HG02852 (cell line): ENCODE results near the gene ABCF1.

Experiments
- ATAC-seq: cut with Tn5 transposase; IDR thresholded peaks from one replicate; pipeline ENCODE4 v1.9.1; 2021; ENCODE audit warnings: mild to moderate bottlenecking, moderate library complexity; ENCODE audit not compliant: unreplicated experiment

The ABCF1 gene

DNA sequence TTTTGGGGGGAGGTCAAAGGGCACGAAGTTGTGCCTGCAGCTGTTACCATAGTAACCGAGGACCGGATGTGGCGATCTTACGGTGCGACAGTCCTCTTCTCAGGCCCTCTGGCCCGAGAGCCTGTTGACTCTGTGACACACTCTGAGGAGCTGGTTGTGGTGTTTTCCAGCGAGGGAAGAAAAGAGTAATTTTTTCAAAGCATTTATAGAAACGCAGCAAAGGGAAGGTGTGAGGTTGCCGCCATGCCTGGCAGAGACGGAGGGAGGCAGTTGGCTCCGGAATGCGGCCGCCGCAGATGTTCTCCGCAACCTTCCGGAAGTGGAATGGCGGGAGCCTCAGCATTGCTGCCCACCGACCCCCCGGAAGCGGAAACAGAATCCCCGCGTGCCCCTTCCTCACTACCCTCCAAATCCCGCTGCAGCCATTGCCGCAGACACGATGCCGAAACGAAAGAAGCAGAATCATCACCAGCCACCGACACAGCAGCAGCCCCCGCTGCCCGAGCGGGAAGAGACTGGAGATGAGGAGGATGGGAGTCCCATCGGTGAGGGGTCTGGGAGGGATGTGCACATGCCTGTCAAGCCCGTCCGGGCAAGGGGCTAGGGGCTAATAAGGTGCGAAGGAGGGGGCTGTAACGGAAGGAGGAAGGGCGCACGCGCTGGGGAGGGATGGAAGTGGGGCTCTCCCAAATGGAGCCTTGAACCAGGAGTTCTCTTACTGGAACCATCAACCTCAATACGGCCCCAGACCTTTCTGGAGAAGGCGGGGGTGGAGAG lies 14.1 kb upstream of the ABCF1 start, which contains the start of gene PRR3:
Gene PRR3 (plus strand): TSS at position 390 of the 777 bp plus-strand sequence. CDS start 50 bp downstream, at position 440.
- peak; percentile 50 for ATAC-seq

GRCh38 chr6:30557683-30557981 lies 13.6 kb upstream of the ABCF1 start:
- ATAC-seq = no peak

- ATAC-seq = no peak
Measured at GRCh38 chr6:30560930-30561329, 10.3 kb upstream of the ABCF1 start.

GRCh38 chr6:30562470-30563425 lies 8.5 kb upstream of the ABCF1 start:
- ATAC-seq = no peak

DNA sequence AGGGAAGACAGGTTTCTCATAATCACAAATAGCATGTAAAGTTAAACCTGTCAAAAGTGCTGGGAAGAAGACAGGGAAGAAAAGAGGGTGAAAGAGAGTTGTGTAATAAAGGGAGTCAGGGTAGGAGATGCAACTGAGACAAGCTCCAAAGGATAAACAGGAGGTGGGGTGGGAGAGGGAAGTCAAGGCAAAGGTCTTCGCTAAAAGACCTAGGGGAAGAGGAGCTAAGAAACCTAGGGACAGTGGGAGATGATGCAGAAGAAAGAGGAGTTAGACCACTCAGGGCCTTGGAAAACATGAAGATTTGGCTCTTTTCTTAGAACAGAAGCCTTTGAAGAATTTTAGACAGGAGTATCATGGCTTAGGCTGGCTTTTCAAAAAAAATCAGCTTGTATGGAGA lies 7.1 kb upstream of the ABCF1 start:
- ATAC-seq = no peak

DNA sequence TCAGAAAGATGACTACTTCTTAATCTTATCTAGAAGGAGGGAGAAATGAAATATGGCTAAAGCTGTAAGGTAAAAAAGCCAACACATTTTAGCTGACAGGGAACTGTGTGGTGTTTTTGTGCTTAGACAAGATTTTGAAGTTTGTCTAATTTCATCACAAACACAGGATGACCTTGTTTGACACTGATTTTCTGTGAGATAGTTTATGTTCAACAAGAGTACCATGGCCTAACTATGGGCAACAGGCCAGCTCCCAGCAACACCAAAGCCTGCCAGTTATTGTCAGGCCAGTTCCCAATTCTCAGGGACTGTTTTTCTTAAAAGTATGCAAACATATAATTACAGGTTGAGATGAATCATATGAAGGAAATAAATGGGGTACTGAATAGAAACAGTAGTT lies 5.5 kb upstream of the ABCF1 start:
- ATAC-seq = no peak

GRCh38 chr6:30568245-30568644 lies 3.0 kb upstream of the ABCF1 start:
- no peak for ATAC-seq

DNA sequence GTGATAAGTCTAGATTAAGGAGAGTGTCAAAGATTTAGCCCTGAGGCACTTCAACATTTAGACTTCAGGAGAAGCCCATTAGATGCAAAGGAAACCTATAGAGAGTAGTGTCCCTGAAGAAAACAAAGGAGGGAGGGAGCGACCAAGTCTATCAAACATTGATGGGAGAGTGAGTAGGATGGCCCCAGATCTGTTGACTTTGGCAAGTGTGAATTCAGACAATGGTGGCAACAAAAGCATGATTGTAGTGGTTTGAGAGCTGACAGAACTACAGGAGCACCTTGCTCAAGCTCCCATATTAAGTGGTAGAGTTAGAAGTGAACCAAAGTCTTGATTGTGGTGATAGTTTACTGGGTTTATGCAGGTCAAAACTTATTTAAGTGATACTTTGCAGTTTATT lies 979 bp upstream of the ABCF1 start:
- ATAC-seq = no peak

- ATAC-seq = peak; percentile 32
Measured at GRCh38 chr6:30570740-30571074, 535 bp upstream of the ABCF1 start.

DNA sequence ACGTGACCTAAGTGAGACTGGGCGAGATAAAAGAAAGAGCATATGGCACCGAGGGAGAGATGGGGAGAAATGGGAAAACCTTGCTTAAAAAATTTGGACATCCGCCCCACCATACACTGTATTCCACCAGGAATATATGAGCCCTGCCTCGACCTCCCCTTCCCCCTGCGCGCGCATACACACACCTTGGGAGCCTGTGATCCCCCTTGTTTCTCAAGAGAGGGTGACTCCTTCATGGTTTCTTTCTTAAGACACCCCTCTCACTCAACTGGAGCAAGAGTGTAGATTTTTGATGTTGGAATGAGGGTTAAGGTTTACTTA lies 480 bp downstream of the ABCF1 start:
- ATAC-seq = peak; percentile 3

- ATAC-seq = no peak
Measured at GRCh38 chr6:30572148-30572547, 906 bp downstream of the ABCF1 start.

- ATAC-seq = no peak
Measured at GRCh38 chr6:30573113-30573512, 1.9 kb downstream of the ABCF1 start.

- no peak for ATAC-seq
Measured at GRCh38 chr6:30578051-30578450, 6.8 kb downstream of the ABCF1 start.

- ATAC-seq = no peak
Measured at GRCh38 chr6:30583921-30584320, 12.7 kb downstream of the ABCF1 start.

- ATAC-seq = no peak
Measured at GRCh38 chr6:30589754-30590358, 18.6 kb downstream of the ABCF1 start.

DNA sequence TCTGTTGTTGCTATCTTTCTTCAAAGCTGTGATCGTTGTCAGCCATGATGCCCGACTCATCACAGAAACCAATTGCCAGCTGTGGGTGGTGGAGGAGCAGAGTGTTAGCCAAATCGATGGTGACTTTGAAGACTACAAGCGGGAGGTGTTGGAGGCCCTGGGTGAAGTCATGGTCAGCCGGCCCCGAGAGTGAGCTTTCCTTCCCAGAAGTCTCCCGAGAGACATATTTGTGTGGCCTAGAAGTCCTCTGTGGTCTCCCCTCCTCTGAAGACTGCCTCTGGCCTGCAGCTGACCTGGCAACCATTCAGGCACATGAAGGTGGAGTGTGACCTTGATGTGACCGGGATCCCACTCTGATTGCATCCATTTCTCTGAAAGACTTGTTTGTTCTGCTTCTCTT lies 19.3 kb downstream of the ABCF1 start:
- no peak for ATAC-seq

DNA sequence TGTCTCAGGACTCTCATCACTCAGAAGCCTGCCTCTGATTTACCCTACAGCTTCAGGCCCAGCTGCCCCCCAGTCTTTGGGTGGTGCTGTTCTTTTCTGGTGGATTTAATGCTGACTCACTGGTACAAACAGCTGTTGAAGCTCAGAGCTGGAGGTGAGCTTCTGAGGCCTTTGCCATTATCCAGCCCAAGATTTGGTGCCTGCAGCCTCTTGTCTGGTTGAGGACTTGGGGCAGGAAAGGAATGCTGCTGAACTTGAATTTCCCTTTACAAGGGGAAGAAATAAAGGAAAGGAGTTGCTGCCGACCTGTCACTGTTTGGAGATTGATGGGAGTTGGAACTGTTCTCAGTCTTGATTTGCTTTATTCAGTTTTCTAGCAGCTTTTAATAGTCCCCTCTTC lies 19.8 kb downstream of the ABCF1 start:
- ATAC-seq = no peak

- no peak for ATAC-seq
Measured at GRCh38 chr6:30592287-30592686, 21.0 kb downstream of the ABCF1 start.

DNA sequence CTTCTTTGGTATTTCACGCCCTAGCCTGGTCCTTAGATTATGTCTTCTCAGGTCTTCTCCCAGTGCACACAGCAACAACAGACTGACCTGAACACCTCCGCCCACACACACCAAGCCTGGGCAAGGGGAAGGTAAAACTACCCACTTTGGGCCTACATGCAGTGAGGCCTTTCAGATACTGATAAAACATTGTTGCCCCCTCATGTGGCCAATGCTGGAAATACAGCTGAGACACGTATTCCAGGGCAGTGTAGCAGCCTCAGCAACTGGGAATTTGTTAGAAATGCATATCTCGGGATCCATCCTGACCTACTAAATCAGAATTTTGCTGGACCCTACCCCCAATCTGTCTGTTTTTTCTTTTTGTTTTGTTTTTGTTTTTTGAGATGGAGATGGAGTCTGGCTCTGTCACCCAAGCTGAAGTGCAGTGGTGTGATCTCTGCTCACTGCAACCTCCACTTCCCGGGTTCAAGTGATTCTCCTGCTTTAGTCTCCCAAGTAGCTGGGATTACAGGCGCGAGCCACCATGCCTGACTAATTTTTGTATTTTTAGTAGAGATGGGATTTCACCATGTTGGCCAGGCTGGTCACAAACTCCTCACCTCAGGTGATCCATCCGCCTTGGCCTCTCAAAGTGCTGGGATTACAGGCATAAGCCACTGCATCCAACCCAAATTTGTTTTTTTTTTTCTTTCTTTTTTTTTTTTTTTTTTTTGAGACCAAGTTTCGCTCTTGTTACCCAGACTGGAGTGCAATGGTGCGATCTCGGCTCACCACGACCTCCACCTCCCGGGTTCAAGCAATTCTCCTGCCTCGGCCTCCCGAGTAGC lies 26.3 kb downstream of the ABCF1 start:
- peak; percentile 57 for ATAC-seq

GRCh38 chr6:30598912-30599624 lies 27.8 kb downstream of the ABCF1 start:
- no peak for ATAC-seq
